Right forelimb (tissue), 1 donor: ENCODE measurements around the gene HS3ST6.
"Not testable (repeated sequence)": the region's sequence is repeated elsewhere in the genome, so short reads cannot be mapped to it uniquely, and the experiment has no call there.

Source experiments
- DNase-seq: peaks from one replicate; pipeline ENCODE4 v3.0.0-alpha.2; 2018

The HS3ST6 gene

GRCh38 chr16:1876066-1876465 lies 42.1 kb downstream of the HS3ST6 start:
- DNase-seq: not testable (repeated sequence)

GRCh38 chr16:1874854-1875253 lies 43.4 kb downstream of the HS3ST6 start:
- DNase-seq: no peak

- peak; percentile 56 for DNase-seq
These were observed 46.1 kb downstream of the HS3ST6 start, which contains the start of gene MEIOB for GRCh38 chr16:1871974-1872635. Gene MEIOB (minus strand): TSS chr16:1872164. CDS start chr16:1868175, 3,989 bp downstream.

- no peak for DNase-seq
These were observed 47.7 kb downstream of the HS3ST6 start for GRCh38 chr16:1870365-1871082.

GRCh38 chr16:1865902-1866690 lies 52.1 kb downstream of the HS3ST6 start:
- no peak for DNase-seq

- DNase-seq: no peak
These were observed 54.3 kb downstream of the HS3ST6 start for GRCh38 chr16:1863681-1864460.

GRCh38 chr16:1862394-1862793 lies 55.8 kb downstream of the HS3ST6 start:
- DNase-seq: no peak

- DNase-seq: no peak
These were observed 56.5 kb downstream of the HS3ST6 start for GRCh38 chr16:1861730-1862129.
